IMR-90 (cell line): ENCODE data around the gene STXBP6. TPM values are rescaled to one million over a fixed set of nuclear protein-coding genes. Genes with fewer than 3 reads are reported as not detected.

Experiments
- ATAC-seq: fragments of 200-7000 bp; cut with Tn5 transposase; 2 replicates; pipeline ENCODE4 v1.9.1; 2020; ENCODE audit warnings: low read depth, mild to moderate bottlenecking, moderate library complexity
- BruUV-seq: library from RNA; stranded (reverse); fragments of 400-500 nt; replicated peaks from 2 replicates; lab custom pipeline; 2021; lab: Mats Ljungman, UMichigan
- CTCF ChIA-PET: fragments of 300-600 bp; formaldehyde crosslinking; extraction: SDS; loops from one replicate; lab custom pipeline; 2021; ENCODE audit warnings: antibody characterized with exemption; lab: Yijun Ruan, JAX
- POLR2A ChIA-PET: fragments of 300-600 bp; sonication (Branson Sonifier 250); formaldehyde crosslinking; loops from one replicate; lab custom pipeline; 2022; ENCODE audit warnings: antibody characterized with exemption; ENCODE audit not compliant: unreplicated experiment; lab: Charles Lee
- DNase-seq: peaks from one replicate; pipeline ENCODE4 v3.0.0; 2013
- H2AFZ ChIP-seq: replicated peaks from 2 replicates; pipeline ENCODE3; 2013; ENCODE audit warnings: low read length, mild to moderate bottlenecking; ENCODE audit not compliant: poor library complexity
- H2AK5ac ChIP-seq: 2 replicates; pipeline ENCODE4 v1.6.1; 2013; ENCODE audit warnings: low read depth, low read length, inconsistent platforms
- H2AK9ac ChIP-seq: replicated peaks from 2 replicates; pipeline ENCODE3; 2013; ENCODE audit warnings: mild to moderate bottlenecking, low read depth, low read length, moderate library complexity; ENCODE audit not compliant: poor library complexity
- H2BK120ac ChIP-seq: 2 replicates; pipeline ENCODE4 v1.6.1; 2013; ENCODE audit warnings: low read depth, low read length, inconsistent platforms
- H2BK15ac ChIP-seq: 3 replicates; pipeline ENCODE4 v1.6.1; 2013; ENCODE audit warnings: low read depth, low read length, inconsistent platforms
- H2BK20ac ChIP-seq: 2 replicates; pipeline ENCODE4 v1.6.1; 2013; ENCODE audit warnings: low read depth, mild to moderate bottlenecking, inconsistent platforms, low read length, moderate library complexity
- H2BK5ac ChIP-seq: 2 replicates; pipeline ENCODE4 v1.6.1; 2013; ENCODE audit warnings: mild to moderate bottlenecking, low read depth, low read length, inconsistent platforms; ENCODE audit not compliant: poor library complexity, severe bottlenecking
- H3K14ac ChIP-seq: replicated peaks from 2 replicates; pipeline ENCODE4 v1.6.1; 2013; ENCODE audit warnings: low read depth, low read length, inconsistent platforms
- H3K18ac ChIP-seq: 2 replicates; pipeline ENCODE4 v1.6.1; 2013; ENCODE audit warnings: low read depth, low read length, control low read depth
- H3K23ac ChIP-seq: 2 replicates; pipeline ENCODE4 v1.6.1; 2013; ENCODE audit warnings: low read depth, low read length, inconsistent platforms
- H3K27ac ChIP-seq: 2 replicates; pipeline ENCODE4 v1.5.1; 2013; ENCODE audit warnings: mild to moderate bottlenecking, control low read depth, low read length; ENCODE audit not compliant: insufficient read depth
- H3K27me3 ChIP-seq: 2 replicates; pipeline ENCODE4 v1.6.1; 2013; ENCODE audit warnings: low read length; ENCODE audit not compliant: control insufficient read depth, insufficient read depth
- H3K36me3 ChIP-seq: 2 replicates; pipeline ENCODE4 v1.6.1; 2013; ENCODE audit warnings: low read length, mixed read lengths; ENCODE audit not compliant: control insufficient read depth, insufficient read depth
- H3K4ac ChIP-seq: 2 replicates; pipeline ENCODE4 v1.6.1; 2013; ENCODE audit warnings: low read depth, low read length, inconsistent platforms
- H3K4me1 ChIP-seq: 2 replicates; pipeline ENCODE4 v1.6.1; 2013; ENCODE audit warnings: low read length, mixed read lengths; ENCODE audit not compliant: control insufficient read depth, insufficient read depth
- H3K4me2 ChIP-seq: 2 replicates; pipeline ENCODE4 v1.6.1; 2013; ENCODE audit warnings: low read depth, mild to moderate bottlenecking, control low read depth, low read length, moderate library complexity
- H3K4me3 ChIP-seq: 2 replicates; pipeline ENCODE4 v1.5.1; 2013; ENCODE audit warnings: low read depth, mild to moderate bottlenecking, control low read depth, low read length, moderate library complexity; ENCODE audit not compliant: insufficient read depth
- H3K56ac ChIP-seq: 2 replicates; pipeline ENCODE4 v1.6.1; 2013; ENCODE audit warnings: low read length, inconsistent platforms; ENCODE audit not compliant: insufficient read depth; ENCODE audit errors: extremely low read depth
- H3K79me1 ChIP-seq, 2 experiments: 2 replicates each; pipeline ENCODE4 v1.6.1; 2013; ENCODE audit warnings: low read length in 2 of 2, inconsistent platforms in 1 of 2, low read depth in 1 of 2
- H3K9ac ChIP-seq: 2 replicates; pipeline ENCODE4 v1.6.1; 2013; ENCODE audit warnings: low read depth, low read length, control low read depth
- H3K9me1 ChIP-seq: 2 replicates; pipeline ENCODE4 v1.6.1; 2013; ENCODE audit warnings: low read length, inconsistent platforms; ENCODE audit not compliant: insufficient read depth
- H3K9me3 ChIP-seq: 2 replicates; pipeline ENCODE4 v1.6.1; 2013; ENCODE audit warnings: low read length; ENCODE audit not compliant: control insufficient read depth, insufficient read depth
- H4K20me1 ChIP-seq: 2 replicates; pipeline ENCODE4 v1.6.1; 2013; ENCODE audit warnings: low read length, inconsistent platforms; ENCODE audit not compliant: insufficient read depth
- H4K5ac ChIP-seq: 2 replicates; pipeline ENCODE4 v1.6.1; 2013; ENCODE audit warnings: mild to moderate bottlenecking, low read depth, low read length, control low read depth
- H4K8ac ChIP-seq, 2 experiments: 2 replicates each; pipeline ENCODE4 v1.6.1; 2013; ENCODE audit warnings: low read depth in 2 of 2, low read length in 2 of 2, control low read depth in 1 of 2, inconsistent platforms in 1 of 2
- H4K91ac ChIP-seq: 2 replicates; pipeline ENCODE4 v1.6.1; 2013; ENCODE audit warnings: low read depth, low read length, inconsistent platforms; ENCODE audit not compliant: insufficient read depth
- BHLHE40 ChIP-seq: fragments of 150-350 bp; IDR thresholded peaks from 2 replicates; pipeline ENCODE4 v1.6.1; 2016; ENCODE audit warnings: mild to moderate bottlenecking, low read depth, low read length
- CEBPB ChIP-seq: IDR thresholded peaks from 2 replicates; pipeline ENCODE4 v1.6.1; 2012; ENCODE audit warnings: low read depth, low read length, improper control_type of control experiment
- CHD1 ChIP-seq: IDR thresholded peaks from 2 replicates; pipeline ENCODE4 v1.6.1; 2012; ENCODE audit warnings: low read depth, low read length, improper control_type of control experiment
- ELK1 ChIP-seq: fragments of 150-350 bp; IDR thresholded peaks from 2 replicates; pipeline ENCODE4 v1.6.1; 2016; ENCODE audit warnings: low read depth, mild to moderate bottlenecking, low read length, moderate library complexity, borderline replicate concordance
- FOS ChIP-seq: fragments of 150-350 bp; IDR thresholded peaks from 2 replicates; pipeline ENCODE4 v1.6.1; 2016; ENCODE audit warnings: low read depth, low read length
- MAFK ChIP-seq: IDR thresholded peaks from 2 replicates; pipeline ENCODE4 v1.6.1; 2012; ENCODE audit warnings: low read depth, low read length, improper control_type of control experiment
- MAZ ChIP-seq: IDR thresholded peaks from 2 replicates; pipeline ENCODE4 v1.6.1; 2012; ENCODE audit warnings: low read depth, mild to moderate bottlenecking, low read length, improper control_type of control experiment, moderate library complexity, borderline replicate concordance
- MXI1 ChIP-seq: IDR thresholded peaks from 2 replicates; pipeline ENCODE4 v1.6.1; 2012; ENCODE audit warnings: low read depth, mild to moderate bottlenecking, low read length, moderate library complexity, borderline replicate concordance
- NFE2L2 ChIP-seq: fragments of 150-350 bp; IDR thresholded peaks from 2 replicates; pipeline ENCODE4 v1.6.1; 2016; ENCODE audit warnings: low read depth, mild to moderate bottlenecking, low read length
- POLR2A ChIP-seq: IDR thresholded peaks from 2 replicates; pipeline ENCODE4 v1.6.1; 2012; ENCODE audit warnings: mild to moderate bottlenecking, low read depth, low read length
- RAD21 ChIP-seq: IDR thresholded peaks from 2 replicates; pipeline ENCODE4 v1.6.1; 2012; ENCODE audit warnings: low read length, improper control_type of control experiment
- RCOR1 ChIP-seq: IDR thresholded peaks from 2 replicates; pipeline ENCODE4 v1.6.1; 2012; ENCODE audit warnings: mild to moderate bottlenecking, low read length, improper control_type of control experiment; ENCODE audit not compliant: insufficient replicate concordance
- RFX5 ChIP-seq: IDR thresholded peaks from 2 replicates; pipeline ENCODE4 v1.8.0; 2012; ENCODE audit warnings: low read depth, mild to moderate bottlenecking, low read length, moderate library complexity
- SMC3 ChIP-seq: fragments of 150-350 bp; IDR thresholded peaks from 2 replicates; pipeline ENCODE4 v1.6.1; 2016; ENCODE audit warnings: low read depth, mild to moderate bottlenecking, antibody characterized with exemption, low read length, moderate library complexity
- WGBS, 2 experiments: methylation state at CpG; one replicate each; pipeline versions ENCODE4 v1.1.5 to v1.1.7; 2013; ENCODE audit warnings: missing lambda C conversion rate in 2 of 2; ENCODE audit not compliant: insufficient read length in 1 of 2; ENCODE audit errors: extremely low coverage in 2 of 2; 5-methylcytosine and 5-hydroxymethylcytosine counted together
- dilution Hi-C: fragments of 300-500 bp; cut with HindIII; formaldehyde crosslinking; loops from one replicate; pipeline ENCODE4 v1.14.3; 2018; ENCODE audit warnings: low sequenced_read_pairs; ENCODE audit not compliant: unreplicated experiment
- in situ Hi-C: fragments of 300-500 bp; cut with MboI; formaldehyde crosslinking; loops from 3 replicates; pipeline ENCODE4 v1.14.3; 2019; ENCODE audit warnings: low sequenced_read_pairs, inconsistent platforms, mixed read lengths
- intact Hi-C: fragments of 100-400 bp; cut with micrococcal nuclease; formaldehyde crosslinking; loops from 2 replicates; pipeline ENCODE4 v1.10.0; 2022
- polyA plus RNA-seq, 3 experiments: library from polyadenylated mRNA; depleted of rRNA; stranded (reverse); fragments of >200 nt; gene quantifications; 2 replicates each; pipeline ENCODE4 v1.2.3, GENCODE V29; 2012; ENCODE audit warnings: low replicate concordance in 1 of 3
- total RNA-seq: library from RNA; depleted of rRNA; stranded (reverse); fragments of >200 nt; gene quantifications from 2 replicates; pipeline ENCODE4 v1.2.3, GENCODE V29; 2012
- TF ChIP-seq, protein P1 (sequence below): conservative IDR thresholded peaks from 2 replicates; pipeline ENCODE4 v1.5.1; 2012; ENCODE audit warnings: mild to moderate bottlenecking, low read depth, low read length, improper control_type of control experiment
- TF ChIP-seq, protein P2 (sequence below): fragments of 150-350 bp; IDR thresholded peaks from 2 replicates; pipeline ENCODE4 v1.6.1; 2017; ENCODE audit warnings: mild to moderate bottlenecking, antibody characterized with exemption, low read length, low read depth

Gene STXBP6
- total and polyA plus RNA-seq, 2 of the 4 experiments (the other 2 are of a cell fraction): 14.2 to 14.3 TPM

GRCh38 chr14:25086821-25087396, 37.0 kb upstream of the STXBP6 start:
- H3K9ac ChIP-seq: no peak overlapping the region
- in situ Hi-C loops: no loop called here
- H3K4ac ChIP-seq: no peak overlapping the region
- H3K9me3 ChIP-seq: no peaks in the 10 kb centered on the region
- dilution Hi-C loops: no loop called here
- H2BK15ac ChIP-seq: no peak overlapping the region
- no peak overlapping the region for H4K91ac ChIP-seq
- H3K9me1 ChIP-seq: no peaks in the 10 kb centered on the region
- H2BK20ac ChIP-seq: no peak overlapping the region
- CTCF ChIA-PET: no interaction called here
- DNase-seq (no peak), ATAC-seq (no peak)
- no peak overlapping the region for H3K56ac ChIP-seq
- H2AFZ ChIP-seq: no peak overlapping the region
- H3K4me1 ChIP-seq: no peaks in the 10 kb centered on the region
- H3K18ac ChIP-seq: no peak overlapping the region
- intact Hi-C loops: no loop called here
- no peaks in the 10 kb centered on the region for H3K79me1 ChIP-seq
- TF ChIP-seq SMC3: no peak
- TF ChIP-seq CEBPB: no peak
- TF ChIP-seq POLR2A: no peak
- TF ChIP-seq, protein P1, sequence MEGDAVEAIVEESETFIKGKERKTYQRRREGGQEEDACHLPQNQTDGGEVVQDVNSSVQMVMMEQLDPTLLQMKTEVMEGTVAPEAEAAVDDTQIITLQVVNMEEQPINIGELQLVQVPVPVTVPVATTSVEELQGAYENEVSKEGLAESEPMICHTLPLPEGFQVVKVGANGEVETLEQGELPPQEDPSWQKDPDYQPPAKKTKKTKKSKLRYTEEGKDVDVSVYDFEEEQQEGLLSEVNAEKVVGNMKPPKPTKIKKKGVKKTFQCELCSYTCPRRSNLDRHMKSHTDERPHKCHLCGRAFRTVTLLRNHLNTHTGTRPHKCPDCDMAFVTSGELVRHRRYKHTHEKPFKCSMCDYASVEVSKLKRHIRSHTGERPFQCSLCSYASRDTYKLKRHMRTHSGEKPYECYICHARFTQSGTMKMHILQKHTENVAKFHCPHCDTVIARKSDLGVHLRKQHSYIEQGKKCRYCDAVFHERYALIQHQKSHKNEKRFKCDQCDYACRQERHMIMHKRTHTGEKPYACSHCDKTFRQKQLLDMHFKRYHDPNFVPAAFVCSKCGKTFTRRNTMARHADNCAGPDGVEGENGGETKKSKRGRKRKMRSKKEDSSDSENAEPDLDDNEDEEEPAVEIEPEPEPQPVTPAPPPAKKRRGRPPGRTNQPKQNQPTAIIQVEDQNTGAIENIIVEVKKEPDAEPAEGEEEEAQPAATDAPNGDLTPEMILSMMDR: no peak
- TF ChIP-seq RCOR1: no peak
- TF ChIP-seq MAFK: no peak
- TF ChIP-seq, protein P2, sequence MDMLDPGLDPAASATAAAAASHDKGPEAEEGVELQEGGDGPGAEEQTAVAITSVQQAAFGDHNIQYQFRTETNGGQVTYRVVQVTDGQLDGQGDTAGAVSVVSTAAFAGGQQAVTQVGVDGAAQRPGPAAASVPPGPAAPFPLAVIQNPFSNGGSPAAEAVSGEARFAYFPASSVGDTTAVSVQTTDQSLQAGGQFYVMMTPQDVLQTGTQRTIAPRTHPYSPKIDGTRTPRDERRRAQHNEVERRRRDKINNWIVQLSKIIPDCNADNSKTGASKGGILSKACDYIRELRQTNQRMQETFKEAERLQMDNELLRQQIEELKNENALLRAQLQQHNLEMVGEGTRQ: no peak
- TF ChIP-seq MXI1: no peak
- no peak for TF ChIP-seq MAZ
- TF ChIP-seq CHD1: no peak
- no peak for TF ChIP-seq ELK1
- no peak for TF ChIP-seq FOS
- no peak for TF ChIP-seq RFX5
- no peak for TF ChIP-seq RAD21
- TF ChIP-seq NFE2L2: no peak
- no peak for TF ChIP-seq BHLHE40
- no CpG with 5 or more reads among the region's 2 CpGs for WGBS, 2 experiments
- H2AK9ac ChIP-seq: no peak overlapping the region
- POLR2A ChIA-PET: no interaction called here
- H2BK120ac ChIP-seq: no peak overlapping the region
- no peak overlapping the region for H3K27ac ChIP-seq
- no peak overlapping the region for H4K8ac ChIP-seq
- H2AK5ac ChIP-seq: no peak overlapping the region
- no peak overlapping the region for H3K23ac ChIP-seq
- H3K36me3 ChIP-seq: no peaks in the 10 kb centered on the region
- H4K20me1 ChIP-seq: no peaks in the 10 kb centered on the region
- no peak overlapping the region for H3K14ac ChIP-seq
- H3K4me3 ChIP-seq: no peak overlapping the region
- no peak overlapping the region for H2BK5ac ChIP-seq
- no TSS peak for BruUV-seq
- no peak overlapping the region for H4K5ac ChIP-seq
- H3K4me2 ChIP-seq: no peak overlapping the region
- H3K27me3 ChIP-seq: no peaks in the 10 kb centered on the region; the same call in none of the 2 replicates
